ENCODE data around the gene PLEKHA6.

PLEKHA6 gene

DNA sequence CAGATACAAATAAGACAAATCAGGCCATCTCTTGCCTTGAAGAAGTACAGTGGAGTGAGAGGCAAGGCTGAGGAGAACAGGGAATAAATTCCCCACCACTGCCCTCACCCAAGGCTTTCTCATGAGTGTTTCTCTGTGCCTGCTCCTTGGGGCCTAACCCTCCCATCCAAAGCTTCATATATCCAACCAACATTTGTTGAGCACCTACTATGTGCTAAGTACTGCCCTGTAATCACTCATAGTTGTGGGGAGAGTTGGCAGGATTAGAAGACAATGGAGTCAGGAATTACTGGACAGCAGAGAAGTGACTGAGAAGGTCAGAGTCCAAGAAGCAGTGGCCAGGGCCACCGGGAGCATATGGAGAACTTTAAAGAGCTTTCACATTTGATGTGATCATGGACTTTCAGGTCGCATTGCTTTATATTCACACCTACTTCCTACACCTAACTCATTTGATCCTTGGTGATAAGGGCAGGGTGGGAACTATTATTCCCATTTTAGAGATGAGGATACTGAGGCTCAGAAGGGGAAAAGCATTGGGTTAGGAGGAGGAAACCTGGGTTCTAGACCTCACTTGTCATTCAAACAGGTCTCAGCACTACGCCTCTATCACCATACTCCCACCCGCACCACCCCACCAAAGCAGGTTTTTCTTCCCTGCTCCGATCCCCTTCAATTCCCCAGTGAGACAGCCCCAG is 6.4 kb downstream of the PLEKHA6 start:
- no peak for DNase-seq

DNA sequence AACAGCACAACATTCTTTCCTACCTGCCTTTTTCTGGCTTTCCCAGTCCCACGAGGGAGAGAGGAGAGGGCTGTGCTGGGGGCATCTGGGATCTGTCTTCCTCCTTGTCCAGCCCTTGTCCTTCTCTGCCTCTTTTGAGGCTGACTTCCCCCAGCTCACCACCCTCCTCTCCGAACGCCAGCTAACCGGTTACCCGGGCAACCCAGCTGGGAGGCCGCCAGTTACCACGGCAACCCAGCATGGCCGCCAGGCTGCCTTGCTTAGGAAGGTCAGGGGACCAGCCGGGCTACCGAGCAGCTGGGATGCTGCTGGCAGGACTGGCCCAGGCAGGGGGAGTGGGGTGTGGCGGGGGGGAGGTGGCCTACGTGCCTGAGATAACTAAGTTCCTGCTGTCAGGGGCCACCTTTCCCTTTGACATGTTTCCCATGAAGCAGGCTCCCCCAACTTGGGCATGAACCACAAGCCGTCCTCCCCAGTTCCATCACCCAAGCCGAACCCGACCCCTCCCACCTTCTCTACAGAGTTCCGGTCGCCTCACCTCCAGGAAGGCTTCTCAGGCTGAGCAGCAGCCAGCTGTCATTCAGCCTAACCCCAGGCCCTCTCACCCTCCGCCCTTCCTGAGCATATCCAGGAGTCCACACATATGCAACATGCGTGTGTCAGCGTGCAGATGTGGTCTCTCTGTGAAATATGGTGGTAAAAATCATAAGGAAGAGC is 8.7 kb downstream of the PLEKHA6 start:
- peak; percentile 36 for DNase-seq

DNA sequence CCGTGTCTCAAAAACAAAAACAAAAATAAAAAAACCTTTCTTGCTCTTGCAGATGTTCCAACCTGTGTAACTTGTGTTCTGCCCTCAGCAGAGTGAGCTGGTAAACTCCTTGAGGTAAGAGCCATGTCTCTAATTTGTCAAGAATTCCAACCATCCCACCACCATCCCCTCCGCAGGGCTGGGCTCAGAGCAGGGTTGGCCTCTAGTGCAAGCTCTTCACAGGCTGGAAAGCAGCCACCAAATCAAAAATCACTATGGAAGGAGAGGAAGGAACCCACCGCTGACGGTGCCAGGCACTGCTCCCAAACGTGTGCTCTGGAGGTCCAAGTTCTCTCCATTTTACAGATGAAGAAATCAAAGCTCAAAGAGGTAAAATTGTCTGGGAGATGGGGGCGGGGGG is 9.4 kb downstream of the PLEKHA6 start:
- no peak for DNase-seq

DNA sequence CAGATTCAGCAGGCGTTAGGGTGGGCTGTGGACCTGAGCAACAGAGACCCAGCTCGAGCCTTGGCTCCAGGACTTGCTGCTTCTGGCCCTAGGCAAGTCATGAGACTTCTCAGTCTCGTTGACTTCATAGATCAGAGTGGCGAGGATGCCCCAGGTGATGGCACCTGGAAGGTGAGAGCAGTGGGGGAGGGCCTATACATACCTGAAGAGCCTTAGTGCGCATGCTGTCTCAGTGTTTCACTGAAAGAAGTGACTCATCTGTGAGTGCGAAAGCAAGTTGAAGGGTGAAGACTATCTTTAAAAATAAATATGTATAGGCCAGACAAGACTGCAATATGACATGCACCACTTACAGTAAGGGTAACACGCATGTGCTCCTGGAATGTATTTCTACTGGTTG is 10.1 kb downstream of the PLEKHA6 start:
- DNase-seq, result no peak

- no peak for DNase-seq
Measured at GRCh38 chr1:204348722-204349121, 11.0 kb downstream of the PLEKHA6 start.

DNA sequence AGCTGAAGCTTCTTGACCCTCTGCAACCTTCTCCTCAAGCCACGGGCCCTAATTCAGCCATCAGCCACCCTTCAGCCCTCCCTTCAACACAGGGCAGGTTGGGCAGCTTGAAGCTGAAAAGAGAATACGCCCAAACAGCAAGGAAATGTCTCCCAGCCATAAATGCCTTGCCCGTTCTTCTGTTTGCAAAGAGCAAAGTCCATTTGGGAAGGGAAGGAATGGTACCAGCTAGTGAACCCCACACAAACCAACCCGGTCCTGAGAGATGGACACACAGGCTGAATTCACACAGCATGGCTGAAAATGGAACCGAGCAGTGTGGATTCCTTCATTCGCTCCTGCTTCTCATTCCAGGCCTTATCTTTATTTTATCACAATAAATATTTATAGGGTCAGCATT is 11.5 kb downstream of the PLEKHA6 start:
- DNase-seq, result no peak

- no peak for DNase-seq
Measured at GRCh38 chr1:204345941-204346645, 13.6 kb downstream of the PLEKHA6 start.

- DNase-seq, result no peak
Measured at GRCh38 chr1:204345438-204345841, 14.3 kb downstream of the PLEKHA6 start.

DNA sequence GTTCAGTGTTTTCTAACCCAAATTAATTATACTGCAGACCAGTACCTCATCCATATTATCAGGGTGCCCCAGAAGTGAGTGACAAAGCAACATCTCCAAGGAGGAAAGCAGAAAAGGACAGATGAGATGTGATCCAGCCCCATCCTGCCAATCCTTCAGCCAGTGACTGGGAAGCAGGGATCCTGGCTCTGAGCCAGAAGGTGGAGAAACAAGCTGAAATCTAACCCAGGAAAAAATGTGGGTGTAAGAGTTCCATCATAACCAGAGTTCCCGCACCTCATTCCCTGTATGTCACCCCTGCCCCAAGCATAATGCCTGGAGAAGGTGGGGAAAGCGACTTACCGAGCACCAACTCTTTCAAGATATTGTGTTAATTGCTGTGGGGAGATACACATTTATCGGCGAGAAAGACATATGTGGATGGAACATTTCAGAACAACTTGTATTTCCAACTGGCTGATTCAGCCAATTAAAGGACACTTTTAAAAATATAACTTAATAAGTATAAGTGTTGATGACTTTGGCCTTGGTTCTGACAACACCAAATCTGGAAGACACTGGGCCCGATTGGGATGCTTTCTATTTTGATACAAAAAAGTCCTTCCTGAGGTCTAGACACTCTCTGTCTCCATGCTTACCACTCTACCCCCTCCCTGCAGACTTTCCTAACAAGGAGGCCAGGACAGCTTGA is 14.9 kb downstream of the PLEKHA6 start:
- DNase-seq, result no peak

DNA sequence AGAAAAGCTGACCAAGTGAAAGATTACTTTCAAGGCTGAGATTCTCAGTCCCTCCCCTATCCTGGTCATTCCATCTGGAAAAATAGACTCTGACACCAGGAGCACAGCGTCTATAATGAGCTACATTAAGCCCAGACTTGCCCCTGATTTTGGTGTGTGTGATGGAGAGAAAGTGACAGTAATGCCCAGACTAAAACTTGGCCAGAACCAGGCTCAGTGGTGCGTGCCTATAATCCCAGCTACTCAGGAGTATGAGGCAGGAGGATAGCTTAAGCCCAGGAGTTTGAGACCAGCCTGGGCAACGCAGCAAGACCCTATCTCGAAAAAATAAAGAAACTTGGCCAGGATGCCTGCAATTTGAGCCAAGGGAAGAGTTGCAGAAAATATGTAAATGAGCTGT is 15.9 kb downstream of the PLEKHA6 start:
- no peak for DNase-seq

DNA sequence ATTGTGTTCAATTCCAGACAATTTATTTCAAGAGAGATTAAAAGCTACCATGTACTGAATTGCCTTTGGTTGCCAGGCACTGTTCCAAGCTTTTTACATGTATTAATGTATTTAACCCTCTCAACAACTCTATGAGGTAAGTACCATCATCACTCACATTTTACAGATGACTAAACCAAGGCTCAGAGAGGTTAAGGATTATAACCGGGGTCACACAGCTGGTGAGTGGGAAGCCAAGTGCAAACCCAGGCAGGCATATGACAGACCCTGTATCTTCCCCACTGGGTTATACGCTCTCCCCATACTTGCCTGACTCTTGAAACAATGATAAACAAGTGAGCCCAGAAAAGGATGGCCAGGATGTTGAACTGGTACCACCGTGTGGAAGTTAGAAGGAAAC is 16.5 kb downstream of the PLEKHA6 start:
- no peak for DNase-seq

DNA sequence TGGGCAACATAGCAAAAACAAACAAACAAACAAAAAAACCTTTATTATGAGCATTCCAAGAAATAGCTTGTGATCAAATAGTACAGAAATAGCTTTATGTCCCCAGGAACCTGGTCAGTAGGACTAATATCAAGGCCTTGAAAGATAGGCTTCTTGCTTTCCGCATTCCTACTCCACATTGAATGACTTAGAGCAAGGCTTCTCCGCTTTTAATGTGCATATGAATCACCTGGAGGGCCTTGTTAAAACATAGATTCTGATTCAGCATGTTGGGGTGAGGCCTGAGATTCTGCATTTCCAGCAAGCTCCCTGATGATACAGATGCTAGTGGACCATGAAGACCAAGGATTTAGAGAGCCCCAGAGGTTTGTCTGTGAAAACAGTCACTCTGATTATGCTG is 17.4 kb downstream of the PLEKHA6 start:
- DNase-seq, result no peak

DNA sequence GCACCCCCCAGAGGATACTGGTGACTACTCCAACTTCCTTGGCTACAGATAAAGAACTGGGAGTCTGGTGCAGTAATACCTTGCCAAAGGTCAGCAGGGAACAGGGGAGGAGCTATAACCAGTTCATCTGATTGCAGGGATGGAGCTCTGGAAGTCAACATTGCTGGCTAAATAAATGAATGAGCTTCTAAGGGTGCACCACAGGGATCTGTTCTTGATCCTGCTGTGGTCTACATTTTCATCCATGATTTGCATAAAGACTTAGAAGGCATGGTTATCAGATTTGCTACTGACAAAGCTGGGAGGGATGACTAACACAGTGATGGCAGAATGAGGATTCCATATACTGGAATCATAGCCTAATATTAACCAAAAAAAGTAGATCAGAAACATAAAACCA is 18.3 kb downstream of the PLEKHA6 start:
- DNase-seq, result no peak

GRCh38 chr1:204340081-204340889 is 19.4 kb downstream of the PLEKHA6 start:
- peak; percentile 52 for DNase-seq

DNA sequence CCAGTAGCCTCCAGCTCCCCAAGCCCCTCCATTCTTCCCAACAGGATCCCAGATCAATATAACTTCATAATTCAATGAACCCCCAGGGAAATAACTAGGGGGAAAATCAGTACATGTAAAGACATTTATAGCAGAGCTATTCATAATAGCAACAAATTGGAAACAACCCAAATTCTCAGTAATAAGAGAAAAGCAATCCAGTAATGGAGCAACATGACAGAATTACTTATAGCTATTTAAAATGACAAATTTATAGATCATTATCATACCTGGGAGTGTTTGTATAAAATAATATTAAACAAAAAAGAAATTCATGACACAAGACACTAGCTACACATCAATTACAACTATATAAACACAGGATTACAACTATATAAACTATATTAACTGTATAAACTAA is 20.2 kb downstream of the PLEKHA6 start:
- DNase-seq, result no peak

GRCh38 chr1:204338997-204339396 is 20.7 kb downstream of the PLEKHA6 start:
- DNase-seq, result no peak

DNA sequence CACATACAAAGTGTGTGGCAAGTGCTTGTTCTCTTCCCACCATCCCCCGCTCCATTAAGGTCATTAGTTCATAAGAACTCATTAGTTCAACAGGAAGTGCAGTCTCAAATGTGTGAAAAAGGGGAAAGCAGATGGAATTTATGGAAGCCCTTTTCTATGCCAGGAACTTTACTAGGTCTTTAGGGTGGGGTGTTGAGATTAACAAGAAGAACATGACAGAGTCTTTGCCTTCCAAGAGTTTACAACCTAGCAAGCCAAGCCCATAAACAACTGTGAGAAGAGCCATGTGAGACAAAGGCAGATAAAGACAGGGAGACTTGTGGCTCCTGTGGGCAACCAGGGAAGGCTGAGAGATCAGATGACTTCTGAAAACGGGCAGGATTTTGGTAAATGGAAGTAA is 21.4 kb downstream of the PLEKHA6 start:
- DNase-seq, result no peak

DNA sequence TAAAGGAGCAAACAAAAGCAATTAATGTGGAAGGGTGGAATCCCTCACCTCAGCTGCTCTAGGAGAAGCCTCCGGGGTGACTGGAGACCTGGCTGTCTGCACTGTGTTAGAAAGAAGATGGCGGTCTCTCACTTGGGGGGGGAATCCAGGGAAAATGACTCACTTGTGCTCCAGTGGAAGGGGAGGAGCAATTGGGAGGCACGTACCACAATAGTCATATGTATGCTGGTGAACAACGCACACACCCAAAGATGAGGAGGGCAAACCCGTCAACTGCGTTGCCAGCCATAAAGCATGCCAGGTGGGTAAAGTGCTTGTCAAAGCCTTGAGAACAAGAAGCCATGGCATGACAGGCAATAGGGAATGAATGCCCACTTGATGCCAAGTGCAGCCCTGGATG is 22.1 kb downstream of the PLEKHA6 start:
- no peak for DNase-seq

GRCh38 chr1:204337036-204337429 is 22.7 kb downstream of the PLEKHA6 start:
- DNase-seq, result no peak

DNA sequence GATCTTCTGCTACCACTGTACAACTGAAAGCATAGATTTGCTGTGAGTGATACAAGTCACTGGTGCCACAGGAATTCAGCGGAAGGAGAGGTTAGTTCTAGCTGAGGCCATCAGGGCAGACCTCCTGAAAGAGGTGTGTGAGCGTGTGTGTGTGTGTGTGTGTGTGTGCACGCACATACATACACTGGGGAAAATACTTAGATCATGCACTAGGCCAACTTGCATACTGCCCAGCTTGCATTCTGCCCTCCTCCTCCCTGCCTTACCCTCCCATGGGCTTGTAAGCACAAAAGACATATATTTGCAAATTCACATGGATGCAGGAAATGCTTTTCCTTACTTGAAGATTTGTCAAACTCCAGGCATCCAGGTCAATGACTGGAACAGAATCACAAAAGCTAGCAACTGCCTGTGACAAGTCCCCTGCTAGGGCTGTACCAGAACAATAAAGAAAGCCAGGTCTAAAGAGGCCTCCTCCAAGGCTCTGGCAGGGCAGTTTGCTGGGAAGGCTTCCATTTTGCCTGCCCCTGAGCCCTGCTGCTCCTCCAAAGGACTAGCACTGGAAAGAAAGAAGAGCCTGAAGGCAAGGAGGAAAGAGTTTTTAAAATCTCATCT is 23.2 kb downstream of the PLEKHA6 start:
- DNase-seq, result no peak

DNA sequence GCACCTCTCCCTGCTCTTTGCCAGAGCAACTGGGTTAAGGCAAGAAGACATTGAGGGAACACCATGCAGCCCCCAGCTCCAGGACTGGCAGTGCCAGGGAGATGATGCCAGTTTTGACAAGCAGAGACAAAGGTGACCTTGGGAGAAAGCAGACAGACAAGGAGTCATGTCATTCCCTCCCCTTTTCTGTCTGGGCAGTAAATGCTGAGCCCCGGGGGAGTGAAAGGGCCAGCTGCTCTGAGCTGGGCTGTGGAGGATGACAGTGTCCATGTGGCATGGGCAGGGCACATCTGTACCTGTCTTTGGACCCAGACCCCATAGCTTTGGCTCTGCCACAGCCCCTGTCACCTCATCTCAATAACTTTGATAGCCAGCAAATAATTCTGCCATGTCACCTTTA is 24.2 kb downstream of the PLEKHA6 start:
- no peak for DNase-seq

DNA sequence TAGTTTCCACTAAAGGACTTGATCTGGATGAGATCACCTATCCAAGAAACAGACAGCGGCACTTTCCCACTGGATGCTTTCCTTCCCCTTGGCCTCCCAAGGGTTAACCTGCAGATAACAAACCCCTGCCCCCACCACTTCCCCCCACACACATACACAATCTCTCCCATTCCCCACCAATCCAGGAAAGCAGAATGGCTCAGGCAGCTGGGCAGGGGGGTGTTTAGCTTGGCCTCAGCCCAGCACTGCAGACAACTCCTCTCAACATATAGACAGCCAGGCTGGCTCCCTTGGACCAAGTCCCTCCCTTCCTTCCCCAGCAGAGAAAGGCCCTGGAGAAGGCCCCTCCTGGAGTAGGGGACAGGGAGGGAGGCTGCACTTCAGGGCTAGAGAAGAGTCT is 24.6 kb downstream of the PLEKHA6 start:
- DNase-seq, result no peak

Measured in NCI-H2107 (cell line).